Measurements from ENCODE around the gene FAM222A.

FAM222A gene

GRCh38 chr12:109726511-109727038 lies 12.9 kb downstream of the FAM222A start:
- Mint-ChIP-seq H3K27ac (no peak overlapping the region), H3K4me3 (no peak overlapping the region), H3K27me3 (ENCODE audit: low read depth, poor library complexity) (peaks cover 25% of the 10 kb centered on the region), H3K36me3 (ENCODE audit: low read depth) (no peaks in the 10 kb centered on the region), H3K4me1 (peaks cover 27% of the 10 kb centered on the region), H3K9me3 (no peaks in the 10 kb centered on the region)
- TF ChIP-seq, protein P1, sequence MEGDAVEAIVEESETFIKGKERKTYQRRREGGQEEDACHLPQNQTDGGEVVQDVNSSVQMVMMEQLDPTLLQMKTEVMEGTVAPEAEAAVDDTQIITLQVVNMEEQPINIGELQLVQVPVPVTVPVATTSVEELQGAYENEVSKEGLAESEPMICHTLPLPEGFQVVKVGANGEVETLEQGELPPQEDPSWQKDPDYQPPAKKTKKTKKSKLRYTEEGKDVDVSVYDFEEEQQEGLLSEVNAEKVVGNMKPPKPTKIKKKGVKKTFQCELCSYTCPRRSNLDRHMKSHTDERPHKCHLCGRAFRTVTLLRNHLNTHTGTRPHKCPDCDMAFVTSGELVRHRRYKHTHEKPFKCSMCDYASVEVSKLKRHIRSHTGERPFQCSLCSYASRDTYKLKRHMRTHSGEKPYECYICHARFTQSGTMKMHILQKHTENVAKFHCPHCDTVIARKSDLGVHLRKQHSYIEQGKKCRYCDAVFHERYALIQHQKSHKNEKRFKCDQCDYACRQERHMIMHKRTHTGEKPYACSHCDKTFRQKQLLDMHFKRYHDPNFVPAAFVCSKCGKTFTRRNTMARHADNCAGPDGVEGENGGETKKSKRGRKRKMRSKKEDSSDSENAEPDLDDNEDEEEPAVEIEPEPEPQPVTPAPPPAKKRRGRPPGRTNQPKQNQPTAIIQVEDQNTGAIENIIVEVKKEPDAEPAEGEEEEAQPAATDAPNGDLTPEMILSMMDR (IDR thresholded peaks at IDR 0.05): no peak
- no peak for DNase-seq

GRCh38 chr12:109727039-109727723 lies 13.6 kb downstream of the FAM222A start:
- H3K27ac Mint-ChIP-seq: no peak overlapping the region
- TF ChIP-seq, protein P1 (IDR thresholded peaks at IDR 0.05): no peak
- no peaks in the 10 kb centered on the region for H3K9me3 Mint-ChIP-seq
- H3K27me3 Mint-ChIP-seq (ENCODE audit: low read depth, poor library complexity): peaks cover 22% of the 10 kb centered on the region
- no peaks in the 10 kb centered on the region for H3K36me3 Mint-ChIP-seq (ENCODE audit: low read depth)
- no peak for DNase-seq
- H3K4me3 Mint-ChIP-seq: no peak overlapping the region
- H3K4me1 Mint-ChIP-seq: peaks cover 21% of the 10 kb centered on the region

DNA sequence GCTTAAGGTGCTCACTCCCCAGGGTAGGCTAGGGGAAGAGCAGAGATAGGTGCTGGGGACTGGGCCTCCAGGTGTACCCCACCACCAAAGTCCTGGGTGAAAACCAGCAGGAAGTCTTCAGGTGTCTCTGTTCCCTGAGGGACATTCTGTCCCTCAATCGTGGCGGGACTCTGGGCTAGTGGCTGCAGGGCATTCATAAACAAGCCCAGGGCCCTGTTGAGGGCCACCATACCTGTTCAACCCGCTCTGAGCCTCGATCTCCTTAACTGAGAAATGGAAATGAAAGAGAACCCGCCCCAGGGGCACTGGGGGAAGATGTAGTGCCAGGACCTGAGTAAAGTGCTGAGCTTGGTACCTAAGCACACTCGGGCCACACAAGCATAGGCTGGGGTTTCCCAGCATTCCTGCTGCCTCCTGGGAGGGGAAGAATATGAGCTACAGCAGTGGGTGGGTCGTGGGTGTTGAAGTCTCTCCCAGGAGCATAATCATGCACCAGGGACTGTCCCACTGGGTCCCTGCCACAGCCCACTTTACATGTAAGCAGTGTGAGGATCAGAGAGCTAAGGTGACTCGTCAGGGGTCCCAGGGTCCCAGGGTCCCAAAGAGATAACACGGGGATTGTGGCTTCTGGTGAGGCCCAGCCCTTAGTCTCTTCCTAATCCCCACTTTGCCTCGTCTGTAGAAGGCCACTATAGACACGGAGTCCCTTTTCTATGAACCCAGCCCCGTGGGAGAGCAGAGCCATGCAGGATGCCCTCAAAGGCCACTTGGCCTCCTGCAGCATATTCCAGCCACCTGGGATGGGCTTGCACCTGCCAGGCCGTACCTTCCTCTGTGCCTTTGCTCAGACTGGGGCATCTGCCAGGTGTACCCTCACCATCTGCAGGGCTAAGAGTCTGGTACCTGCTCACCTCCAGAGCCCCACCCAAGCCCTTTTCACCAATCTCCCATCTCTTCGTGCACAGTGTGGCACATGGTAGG lies 14.4 kb downstream of the FAM222A start:
- peaks cover 15% of the 10 kb centered on the region for H3K4me1 Mint-ChIP-seq
- no peaks in the 10 kb centered on the region for H3K36me3 Mint-ChIP-seq (ENCODE audit: low read depth)
- H3K27ac Mint-ChIP-seq: no peak overlapping the region
- H3K4me3 Mint-ChIP-seq: no peak overlapping the region
- TF ChIP-seq, protein P1 (IDR thresholded peaks at IDR 0.05): no peak
- no peak for DNase-seq
- no peaks in the 10 kb centered on the region for H3K9me3 Mint-ChIP-seq
- peaks cover 17% of the 10 kb centered on the region for H3K27me3 Mint-ChIP-seq (ENCODE audit: low read depth, poor library complexity)

- H3K4me3 Mint-ChIP-seq: no peak overlapping the region
- no peak overlapping the region for H3K27ac Mint-ChIP-seq
- H3K27me3 Mint-ChIP-seq (ENCODE audit: low read depth, poor library complexity): peaks cover 21% of the 10 kb centered on the region
- H3K4me1 Mint-ChIP-seq: peaks cover 17% of the 10 kb centered on the region
- TF ChIP-seq, protein P1 (IDR thresholded peaks at IDR 0.05): no peak
- DNase-seq: no peak
- no peaks in the 10 kb centered on the region for H3K36me3 Mint-ChIP-seq (ENCODE audit: low read depth)
- H3K9me3 Mint-ChIP-seq: no peaks in the 10 kb centered on the region
Observed at GRCh38 chr12:109728921-109729320, 15.3 kb downstream of the FAM222A start.

DNA sequence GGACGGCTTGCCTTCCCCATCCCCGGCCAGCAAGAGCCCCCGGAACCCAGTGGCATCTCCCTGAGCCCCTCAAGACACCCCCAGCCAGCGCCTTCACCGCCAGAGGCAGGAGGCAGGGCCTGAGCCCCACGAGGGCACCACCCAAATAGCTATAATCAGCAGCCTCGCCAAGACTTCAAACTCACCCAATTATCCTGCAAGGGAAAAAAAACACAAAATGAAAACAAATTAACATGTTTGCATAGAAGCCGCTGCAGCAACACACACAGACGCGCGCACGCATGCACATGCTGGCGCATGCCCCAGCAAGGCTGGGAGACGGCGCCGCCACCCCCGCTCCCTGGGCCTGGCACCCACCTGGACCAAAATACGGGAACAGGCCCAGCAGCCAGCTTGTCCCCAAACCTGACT lies 15.8 kb downstream of the FAM222A start:
- H3K27ac Mint-ChIP-seq: no peak overlapping the region
- H3K36me3 Mint-ChIP-seq (ENCODE audit: low read depth): no peaks in the 10 kb centered on the region
- H3K4me3 Mint-ChIP-seq: no peak overlapping the region
- H3K4me1 Mint-ChIP-seq: peaks cover 21% of the 10 kb centered on the region
- TF ChIP-seq, protein P1 (IDR thresholded peaks at IDR 0.05): no peak
- H3K27me3 Mint-ChIP-seq (ENCODE audit: low read depth, poor library complexity): peaks cover 19% of the 10 kb centered on the region
- no peaks in the 10 kb centered on the region for H3K9me3 Mint-ChIP-seq
- DNase-seq: no peak

All from nephron progenitor cell (in vitro differentiated cells).